B cell (primary cell): ENCODE results near the gene TACR2.

Source experiments
- CTCF ChIP-seq: fragments of 200-600 bp; IDR thresholded peaks from one replicate; pipeline ENCODE4 v1.8.0; 2022; ENCODE audit warnings: antibody characterized with exemption, mild to moderate bottlenecking
- EZH2 ChIP-seq: IDR thresholded peaks from 2 replicates; pipeline ENCODE4 v1.6.1; 2012; ENCODE audit warnings: borderline replicate concordance, low read depth, mild to moderate bottlenecking, moderate library complexity, low read length; ENCODE audit not compliant: insufficient read depth, poor library complexity, severe bottlenecking

- TF ChIP-seq CTCF (no peak), EZH2 (no peak)
Observed at GRCh38 chr10:69412232-69412790, 4.4 kb downstream of the TACR2 start.
